PFSK-1 (cell line): ENCODE results near the gene NR3C2.

ENCODE experiments used
- FOXP2 ChIP-seq: optimal IDR thresholded peaks from 2 replicates; pipeline ENCODE3; 2011; ENCODE audit warnings: borderline replicate concordance, control low read depth, inconsistent platforms; ENCODE audit not compliant: insufficient read depth; ENCODE audit errors: extremely low read length, extremely low read depth
- POLR2AphosphoS5 ChIP-seq: IDR thresholded peaks from 2 replicates; pipeline ENCODE4 v1.6.1; 2012; ENCODE audit warnings: low read depth, mild to moderate bottlenecking, control low read depth, low read length, moderate library complexity
- REST ChIP-seq, 2 experiments: IDR thresholded peaks; 2 replicates each; pipeline versions ENCODE4 v1.6.1 to v1.8.0; 2011 to 2012; ENCODE audit warnings: low read depth in 2 of 2, low read length in 2 of 2, control low read depth in 1 of 2, inconsistent platforms in 1 of 2, mild to moderate bottlenecking in 1 of 2, moderate library complexity in 1 of 2; ENCODE audit not compliant: insufficient read depth in 1 of 2
- SIN3A ChIP-seq: IDR thresholded peaks from 2 replicates; pipeline ENCODE4 v1.6.1; 2012; ENCODE audit warnings: mild to moderate bottlenecking, low read length, moderate library complexity, borderline replicate concordance; ENCODE audit not compliant: insufficient read depth
- TAF1 ChIP-seq: IDR thresholded peaks from 2 replicates; pipeline ENCODE4 v1.6.1; 2012; ENCODE audit warnings: low read length, control low read depth, borderline replicate concordance; ENCODE audit not compliant: insufficient read depth

NR3C2 gene

DNA sequence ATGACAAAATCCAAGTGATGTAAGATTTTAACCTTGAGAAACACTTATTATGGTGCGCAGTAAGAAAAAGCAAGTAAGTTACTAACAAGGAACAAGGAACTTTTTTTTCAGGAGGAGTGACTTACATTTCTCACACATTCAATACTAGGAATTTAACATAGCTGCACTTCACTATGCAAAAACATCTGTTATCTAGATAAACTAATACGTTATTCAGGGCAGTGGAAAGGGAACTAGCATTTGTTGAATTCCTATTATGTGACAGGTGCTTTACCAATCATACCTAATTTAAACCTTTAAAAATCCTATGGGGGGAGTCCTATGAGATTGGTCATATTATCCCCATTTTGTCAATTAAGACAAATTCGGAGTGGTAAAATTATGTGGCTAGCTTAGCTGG, 238.0 kb downstream of the NR3C2 start:
- TF ChIP-seq REST (IDR thresholded peaks at IDR 0.05; ENCODE audit: insufficient read depth in 1 of 2, low read depth in 2 of 2, low read length in 2 of 2) (no peak), FOXP2 (no peak), POLR2AphosphoS5 (no peak)

DNA sequence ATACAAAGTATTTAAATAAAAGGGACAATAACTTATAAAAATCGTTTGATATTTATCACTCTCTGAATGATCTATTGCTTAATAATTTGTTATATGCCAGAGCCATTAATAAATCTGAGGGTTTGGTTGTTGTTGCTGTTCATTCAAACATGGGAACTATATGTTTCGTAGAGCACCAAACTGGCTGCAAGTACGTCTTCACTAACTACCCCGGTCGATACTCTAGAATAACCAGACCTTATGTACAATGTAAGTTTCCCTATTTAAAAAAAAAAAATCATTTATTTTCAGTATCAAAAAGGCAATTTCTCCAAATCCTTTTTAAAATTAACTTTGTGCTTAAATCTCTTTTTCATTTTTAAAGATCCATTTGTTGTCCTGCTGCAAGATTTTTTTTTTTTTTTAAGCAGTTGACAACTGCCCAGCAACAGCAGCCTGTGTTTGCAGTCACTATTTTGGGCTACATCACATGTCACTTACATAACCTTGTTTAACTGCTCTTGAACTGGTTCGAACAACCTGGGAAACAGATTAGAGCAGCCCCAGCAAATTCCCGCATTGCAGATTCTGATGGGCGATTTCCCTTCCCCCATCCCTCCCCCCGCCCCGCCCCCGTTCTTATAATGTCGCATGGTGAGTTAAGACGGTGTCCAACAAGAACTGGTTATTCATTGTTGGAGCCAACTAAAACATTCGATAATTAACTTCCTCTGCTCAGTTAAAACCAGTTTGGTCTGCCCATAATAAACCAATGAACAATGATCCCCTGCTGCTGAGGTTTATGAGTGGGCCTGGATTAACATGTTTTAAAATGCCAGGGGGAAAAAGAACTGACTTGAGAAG, 238.9 kb downstream of the NR3C2 start:
- TF ChIP-seq SIN3A (no peak), REST (IDR thresholded peaks at IDR 0.05; ENCODE audit: insufficient read depth in 1 of 2, low read depth in 2 of 2, low read length in 2 of 2) (no peak), FOXP2 (no peak), POLR2AphosphoS5 (no peak), TAF1 (no peak)

DNA sequence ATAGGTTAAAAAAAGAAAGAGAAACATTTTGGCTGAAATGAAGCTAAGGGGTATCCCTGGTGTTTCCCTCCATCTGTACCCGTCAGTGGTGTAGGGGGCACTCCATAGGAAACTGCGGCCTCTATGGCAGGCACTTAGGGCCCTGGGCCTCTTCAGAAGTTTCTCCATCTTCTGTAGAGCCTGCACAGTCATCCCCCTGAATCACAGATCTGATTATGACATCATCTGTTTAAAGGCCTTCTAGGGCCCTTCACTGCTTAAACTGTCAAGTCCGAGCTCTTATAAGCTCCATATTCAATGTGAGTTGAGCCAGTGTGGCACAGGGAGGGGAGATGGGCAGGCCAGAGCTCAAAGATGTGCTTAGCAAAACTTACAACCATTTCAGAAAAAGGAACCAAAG, 241.3 kb downstream of the NR3C2 start:
- TF ChIP-seq FOXP2 (no peak), REST (IDR thresholded peaks at IDR 0.05; ENCODE audit: insufficient read depth in 1 of 2, low read depth in 2 of 2, low read length in 2 of 2) (no peak), POLR2AphosphoS5 (no peak), TAF1 (no peak), SIN3A (no peak)

GRCh38 chr4:148196164-148196563, 246.1 kb downstream of the NR3C2 start:
- TF ChIP-seq FOXP2 (no peak), POLR2AphosphoS5 (no peak), TAF1 (no peak), REST (IDR thresholded peaks at IDR 0.05; ENCODE audit: insufficient read depth in 1 of 2, low read depth in 2 of 2, low read length in 2 of 2) (no peak), SIN3A (no peak)

GRCh38 chr4:148192526-148192925, 249.7 kb downstream of the NR3C2 start:
- TF ChIP-seq POLR2AphosphoS5 (no peak), REST (IDR thresholded peaks at IDR 0.05; ENCODE audit: insufficient read depth in 1 of 2, low read depth in 2 of 2, low read length in 2 of 2) (no peak), SIN3A (no peak), TAF1 (no peak), FOXP2 (no peak)
